Neural progenitor cell (in vitro differentiated cells): ENCODE data around the gene MYOM3.

Experiments used
- EZH2 ChIP-seq: fragments of 200-600 bp; sonication (generic); IDR thresholded peaks from 2 replicates; pipeline ENCODE4 v1.6.1; 2017; ENCODE audit warnings: antibody characterized with exemption, mild to moderate bottlenecking, moderate library complexity
- TF ChIP-seq, protein P1 (sequence below): fragments of 200-600 bp; sonication (generic); IDR thresholded peaks from 2 replicates; pipeline ENCODE4 v1.5.1; 2017; ENCODE audit warnings: antibody characterized with exemption, mild to moderate bottlenecking

DNA sequence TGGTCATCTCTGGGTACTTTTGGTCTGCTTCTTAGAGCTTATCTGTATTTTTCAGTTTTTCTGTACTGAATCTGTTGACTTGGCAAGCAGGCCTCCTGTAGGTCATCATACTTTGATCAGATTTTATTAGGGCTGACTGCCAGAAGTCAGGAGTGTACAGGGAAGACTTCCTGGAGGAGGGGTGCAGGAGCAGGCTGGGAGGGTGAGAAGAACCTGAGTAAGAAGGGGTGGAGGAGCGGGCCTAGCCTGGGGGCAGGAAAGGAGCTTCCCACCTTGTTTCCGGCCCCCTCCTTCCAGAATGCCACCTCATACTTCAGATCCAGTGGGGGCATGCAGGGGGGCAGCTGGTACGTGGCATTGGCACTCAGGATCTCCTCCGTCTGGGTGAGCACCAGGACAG is 49.3 kb upstream of the MYOM3 start:
- TF ChIP-seq, protein P1, sequence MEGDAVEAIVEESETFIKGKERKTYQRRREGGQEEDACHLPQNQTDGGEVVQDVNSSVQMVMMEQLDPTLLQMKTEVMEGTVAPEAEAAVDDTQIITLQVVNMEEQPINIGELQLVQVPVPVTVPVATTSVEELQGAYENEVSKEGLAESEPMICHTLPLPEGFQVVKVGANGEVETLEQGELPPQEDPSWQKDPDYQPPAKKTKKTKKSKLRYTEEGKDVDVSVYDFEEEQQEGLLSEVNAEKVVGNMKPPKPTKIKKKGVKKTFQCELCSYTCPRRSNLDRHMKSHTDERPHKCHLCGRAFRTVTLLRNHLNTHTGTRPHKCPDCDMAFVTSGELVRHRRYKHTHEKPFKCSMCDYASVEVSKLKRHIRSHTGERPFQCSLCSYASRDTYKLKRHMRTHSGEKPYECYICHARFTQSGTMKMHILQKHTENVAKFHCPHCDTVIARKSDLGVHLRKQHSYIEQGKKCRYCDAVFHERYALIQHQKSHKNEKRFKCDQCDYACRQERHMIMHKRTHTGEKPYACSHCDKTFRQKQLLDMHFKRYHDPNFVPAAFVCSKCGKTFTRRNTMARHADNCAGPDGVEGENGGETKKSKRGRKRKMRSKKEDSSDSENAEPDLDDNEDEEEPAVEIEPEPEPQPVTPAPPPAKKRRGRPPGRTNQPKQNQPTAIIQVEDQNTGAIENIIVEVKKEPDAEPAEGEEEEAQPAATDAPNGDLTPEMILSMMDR = no peak
- no peak for TF ChIP-seq EZH2
